Uterus (tissue), 2 donors: ENCODE data around the gene SH2D3C.

ENCODE experiments used
- POLR2A ChIP-seq, 2 donors: fragments of 450-650 bp; IDR thresholded peaks; one replicate each; pipeline ENCODE4 v1.6.1; 2016; ENCODE audit warnings: antibody characterized with exemption in 2 of 2, mild to moderate bottlenecking in 1 of 2, moderate library complexity in 1 of 2
- TF ChIP-seq, protein P1 (sequence below), 4 experiments: fragments of 200-600 bp in 2 of 4; fragments of 450-650 bp in 2 of 4; sonication (generic) in 2 of 4; IDR thresholded peaks; one replicate each; pipeline ENCODE4 v1.5.1; 2016 to 2019; ENCODE audit warnings: antibody characterized with exemption in 4 of 4, mild to moderate bottlenecking in 2 of 4, moderate library complexity in 1 of 4

DNA sequence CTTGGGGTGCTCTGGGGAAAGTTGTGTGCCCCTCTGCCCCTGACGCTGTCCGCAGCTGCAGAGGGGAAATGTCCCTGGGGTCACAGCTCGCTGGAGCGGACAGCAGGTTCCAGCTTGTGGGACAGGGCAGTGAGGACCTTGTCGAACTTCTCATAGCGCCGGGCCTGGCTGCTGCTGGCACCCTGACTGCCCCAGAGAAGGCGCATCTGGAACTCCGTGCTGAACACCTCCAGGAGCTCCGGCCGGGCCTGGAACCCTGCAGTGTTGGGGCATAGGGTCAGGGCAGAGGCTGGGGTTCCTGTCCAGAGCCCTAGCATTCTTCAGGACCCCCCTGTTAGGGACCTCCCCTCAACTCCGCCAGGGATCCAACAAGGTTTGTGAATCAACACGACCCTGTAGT lies 39.8 kb downstream of the SH2D3C start:
- TF ChIP-seq, protein P1, sequence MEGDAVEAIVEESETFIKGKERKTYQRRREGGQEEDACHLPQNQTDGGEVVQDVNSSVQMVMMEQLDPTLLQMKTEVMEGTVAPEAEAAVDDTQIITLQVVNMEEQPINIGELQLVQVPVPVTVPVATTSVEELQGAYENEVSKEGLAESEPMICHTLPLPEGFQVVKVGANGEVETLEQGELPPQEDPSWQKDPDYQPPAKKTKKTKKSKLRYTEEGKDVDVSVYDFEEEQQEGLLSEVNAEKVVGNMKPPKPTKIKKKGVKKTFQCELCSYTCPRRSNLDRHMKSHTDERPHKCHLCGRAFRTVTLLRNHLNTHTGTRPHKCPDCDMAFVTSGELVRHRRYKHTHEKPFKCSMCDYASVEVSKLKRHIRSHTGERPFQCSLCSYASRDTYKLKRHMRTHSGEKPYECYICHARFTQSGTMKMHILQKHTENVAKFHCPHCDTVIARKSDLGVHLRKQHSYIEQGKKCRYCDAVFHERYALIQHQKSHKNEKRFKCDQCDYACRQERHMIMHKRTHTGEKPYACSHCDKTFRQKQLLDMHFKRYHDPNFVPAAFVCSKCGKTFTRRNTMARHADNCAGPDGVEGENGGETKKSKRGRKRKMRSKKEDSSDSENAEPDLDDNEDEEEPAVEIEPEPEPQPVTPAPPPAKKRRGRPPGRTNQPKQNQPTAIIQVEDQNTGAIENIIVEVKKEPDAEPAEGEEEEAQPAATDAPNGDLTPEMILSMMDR (IDR thresholded peaks at IDR 0.05): no peak
- no peak for TF ChIP-seq POLR2A (IDR thresholded peaks at IDR 0.05)
